Activated T-cell treated with anti-CD3 and anti-CD28 coated beads for 24 hours (primary cell): Measurements from ENCODE around the gene ENOX1.

Experiments used
- DNase-seq: peaks from one replicate; pipeline ENCODE4 v3.0.0-alpha.2; 2020; ENCODE audit warnings: low read depth

Gene ENOX1

GRCh38 chr13:43388282-43389034 is 398.3 kb downstream of the ENOX1 start:
- no peak for DNase-seq

DNA sequence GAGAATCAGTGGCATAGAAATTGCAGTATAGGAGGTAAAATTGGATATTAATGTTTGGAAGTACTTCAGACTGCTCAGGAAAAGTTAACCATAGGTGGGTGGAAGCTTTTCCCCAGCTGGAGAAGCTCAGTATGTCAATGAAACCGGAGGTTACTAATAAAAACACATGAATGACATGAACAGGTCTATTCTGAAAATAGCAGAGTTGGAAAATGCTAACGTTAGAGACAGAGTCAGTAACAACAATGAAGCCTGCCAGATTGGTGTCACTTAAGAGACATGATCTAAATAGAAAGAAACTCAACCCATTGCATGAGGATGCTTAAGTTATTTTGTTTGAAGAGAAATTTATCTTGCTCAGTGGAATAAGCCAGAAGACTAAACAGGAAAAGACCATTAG is 398.9 kb downstream of the ENOX1 start:
- DNase-seq = no peak

- DNase-seq = no peak
These were observed 403.1 kb downstream of the ENOX1 start for GRCh38 chr13:43383498-43384165.

DNA sequence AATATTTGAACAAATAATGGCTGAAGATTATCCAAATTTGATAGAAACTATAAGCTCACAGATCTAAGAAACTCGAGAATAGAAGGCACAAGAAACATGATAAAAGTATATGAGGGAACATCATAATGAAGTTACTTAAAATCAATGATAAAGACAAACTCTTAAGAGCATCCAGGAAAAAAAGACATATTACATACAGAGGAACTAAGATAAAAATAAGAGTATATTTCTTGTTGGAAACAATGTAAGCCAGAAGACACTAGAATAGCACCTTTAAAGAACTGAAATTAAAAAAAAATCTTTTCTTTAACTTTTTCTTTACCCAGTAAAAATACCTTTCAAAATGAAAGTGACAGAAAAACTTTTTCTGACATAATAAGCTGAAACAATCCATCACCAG is 407.0 kb downstream of the ENOX1 start:
- DNase-seq = no peak

- DNase-seq = no peak
These were observed 408.8 kb downstream of the ENOX1 start for GRCh38 chr13:43377973-43378372.

- DNase-seq = no peak
These were observed 409.6 kb downstream of the ENOX1 start for GRCh38 chr13:43377149-43377548.

DNA sequence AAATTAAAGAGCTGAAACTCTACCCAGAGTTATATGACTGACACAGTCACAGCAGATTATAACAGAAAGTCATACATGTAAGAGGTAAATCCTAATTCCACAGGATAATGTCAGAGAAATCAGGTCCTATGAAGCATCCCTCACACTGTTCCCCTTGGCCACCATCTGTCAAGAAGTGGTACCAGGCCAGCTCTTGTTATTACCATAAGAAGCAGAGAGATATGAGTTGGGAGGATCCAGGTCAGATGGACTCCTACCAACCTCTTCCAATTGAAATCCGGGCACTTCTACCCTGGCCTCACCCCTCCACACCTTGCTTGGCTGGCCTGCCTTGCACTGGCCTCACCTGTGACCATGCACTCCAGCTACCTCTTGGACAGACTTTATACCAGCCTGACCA is 410.2 kb downstream of the ENOX1 start:
- no peak for DNase-seq

DNA sequence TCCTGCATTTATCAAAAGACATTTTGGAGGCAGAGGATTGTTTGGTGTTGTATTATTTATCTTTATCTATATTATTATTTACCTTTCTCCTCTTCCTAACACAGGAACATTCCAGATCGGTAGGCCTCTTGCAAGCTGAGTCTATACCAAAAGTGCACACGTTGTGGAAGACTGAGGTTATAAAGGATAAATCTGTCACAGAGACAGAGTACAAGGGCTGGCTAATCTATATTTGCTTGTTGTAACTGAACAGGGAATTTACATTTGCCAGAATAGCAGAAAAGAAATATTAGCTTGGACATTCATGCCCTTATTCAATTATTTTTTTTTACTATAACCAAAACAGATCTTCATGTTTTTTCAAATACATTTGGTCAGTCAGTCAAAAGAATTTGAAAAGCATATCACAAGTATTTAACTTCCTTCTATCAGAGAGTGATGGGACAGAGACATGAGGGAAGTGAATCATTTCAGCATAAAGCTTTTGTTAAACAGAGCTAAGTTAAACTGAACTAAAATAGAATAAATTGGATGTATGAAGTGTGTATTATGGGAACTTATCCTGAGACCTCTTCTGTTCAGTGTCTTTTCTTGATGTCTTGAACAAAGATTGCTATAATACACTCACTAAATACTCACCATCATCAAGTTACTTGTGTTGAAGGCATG is 410.8 kb downstream of the ENOX1 start:
- no peak for DNase-seq

DNA sequence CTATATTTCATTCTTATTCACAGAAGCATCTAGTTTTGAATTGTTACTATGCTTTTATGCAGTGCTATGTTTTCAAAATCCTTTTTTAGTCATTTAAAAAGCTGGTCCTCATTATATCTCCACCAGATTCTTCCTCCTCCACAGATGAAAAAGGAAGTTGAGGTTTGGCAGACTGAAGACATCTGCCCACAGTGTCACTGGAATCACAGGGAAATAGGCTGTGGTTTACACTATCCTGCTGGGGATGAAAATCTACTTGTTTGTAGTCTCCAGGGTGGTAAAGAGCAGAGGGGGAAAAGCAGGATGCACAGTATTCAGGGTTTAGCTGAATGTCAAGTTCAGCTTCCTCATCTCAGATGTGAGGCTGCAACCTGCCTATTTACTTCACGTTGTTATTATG is 412.2 kb downstream of the ENOX1 start:
- DNase-seq = no peak

- DNase-seq = no peak
These were observed 413.4 kb downstream of the ENOX1 start for GRCh38 chr13:43373400-43373799.

GRCh38 chr13:43370842-43371241 is 415.9 kb downstream of the ENOX1 start:
- no peak for DNase-seq

- no peak for DNase-seq
These were observed 417.5 kb downstream of the ENOX1 start for GRCh38 chr13:43369319-43369718.

DNA sequence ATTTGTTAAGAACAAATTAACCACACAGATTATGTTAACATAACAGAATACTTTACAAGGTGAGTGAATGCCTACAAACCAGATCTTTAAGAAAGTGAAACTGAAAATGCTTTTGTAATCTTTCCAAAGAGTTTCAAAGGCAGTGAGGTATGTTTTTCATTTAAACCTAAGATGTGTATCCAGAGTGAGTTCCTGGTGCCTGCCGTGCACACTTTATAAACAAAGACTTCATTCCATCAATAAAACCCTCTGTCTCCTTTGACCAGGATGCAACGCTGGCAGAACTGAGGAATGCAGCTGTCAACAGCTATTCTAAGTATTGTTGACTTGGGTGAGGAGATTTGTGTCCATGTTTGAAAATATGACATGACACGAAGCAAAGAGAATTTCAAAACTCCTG is 418.8 kb downstream of the ENOX1 start:
- no peak for DNase-seq

DNA sequence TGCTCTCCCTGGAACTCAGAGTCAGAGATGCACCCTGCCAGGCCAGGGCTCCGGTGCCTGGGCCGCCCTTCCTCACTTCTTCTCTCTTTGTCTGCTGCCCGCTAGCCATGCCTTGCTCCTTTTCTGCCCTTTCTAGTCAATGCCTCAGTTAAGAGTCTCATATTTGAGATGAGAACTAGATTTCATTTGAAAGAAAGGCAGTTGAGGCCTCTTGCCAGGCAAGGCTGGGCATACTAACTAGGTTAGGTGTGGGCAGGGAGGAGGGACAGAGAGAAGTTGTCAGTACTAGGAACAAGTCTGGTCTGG is 421.8 kb downstream of the ENOX1 start:
- DNase-seq = no peak

DNA sequence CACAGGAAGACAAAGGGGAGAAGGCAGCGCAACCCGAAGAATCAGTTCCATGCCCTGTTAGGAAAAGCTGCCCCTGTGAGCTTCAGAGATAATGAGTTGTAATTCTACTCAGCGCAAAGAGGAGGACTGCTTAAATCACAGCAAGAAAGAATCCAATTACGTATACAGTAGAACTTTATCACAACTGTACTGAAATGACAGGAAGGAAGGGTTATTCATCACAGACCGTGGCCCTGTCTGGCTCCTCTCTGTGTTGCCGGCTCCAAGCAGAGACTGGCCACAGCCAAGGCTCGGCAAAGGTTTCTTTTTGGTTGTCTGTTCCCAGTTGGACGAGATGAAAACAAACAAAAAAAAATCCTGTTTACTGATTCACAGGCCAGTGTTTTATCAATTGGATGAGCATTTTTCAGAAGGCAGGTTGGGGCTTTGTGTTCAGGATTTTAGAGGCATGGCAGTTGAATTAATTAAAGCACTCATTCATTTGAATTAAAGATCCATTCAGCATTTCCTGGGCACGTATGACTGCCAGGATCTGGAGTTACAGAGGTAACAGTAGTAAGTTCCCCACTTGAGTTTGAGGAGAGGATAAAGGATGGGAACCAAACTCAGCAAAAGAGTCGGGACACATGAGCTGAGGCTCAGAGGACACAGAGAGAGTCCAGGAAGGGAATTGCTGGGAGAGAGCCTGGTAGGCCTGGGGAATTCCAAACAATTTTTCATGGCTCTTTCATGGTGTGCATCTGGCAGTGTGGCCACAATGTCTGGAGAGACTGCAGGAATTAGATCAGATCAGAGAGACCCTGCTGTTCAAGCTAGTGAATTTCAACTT is 422.3 kb downstream of the ENOX1 start:
- DNase-seq = no peak

GRCh38 chr13:43363156-43363953 is 423.4 kb downstream of the ENOX1 start:
- DNase-seq = no peak

- no peak for DNase-seq
These were observed 424.2 kb downstream of the ENOX1 start for GRCh38 chr13:43362556-43362955.

- DNase-seq = no peak
These were observed 425.7 kb downstream of the ENOX1 start for GRCh38 chr13:43360892-43361610.

- DNase-seq = no peak
These were observed 426.6 kb downstream of the ENOX1 start for GRCh38 chr13:43360171-43360570.

- DNase-seq = no peak
These were observed 427.2 kb downstream of the ENOX1 start for GRCh38 chr13:43359536-43359935.

- DNase-seq = no peak
These were observed 429.2 kb downstream of the ENOX1 start for GRCh38 chr13:43357564-43357963.
